NCI-H187 treated with DMSO at 0.1 percent for 48 hours (cell line): Measurements from ENCODE around the gene CCNF.
"Not testable (repeated sequence)": the region's sequence is repeated elsewhere in the genome, so short reads cannot be mapped to it uniquely, and the experiment has no call there.

ENCODE experiments used
- DNase-seq: peaks from one replicate; lab custom pipeline; 2025; lab: John Stamatoyannopoulos, UW

Gene CCNF

GRCh38 chr16:2428051-2428783 lies 1.0 kb upstream of the CCNF start:
- DNase-seq = no peak

DNA sequence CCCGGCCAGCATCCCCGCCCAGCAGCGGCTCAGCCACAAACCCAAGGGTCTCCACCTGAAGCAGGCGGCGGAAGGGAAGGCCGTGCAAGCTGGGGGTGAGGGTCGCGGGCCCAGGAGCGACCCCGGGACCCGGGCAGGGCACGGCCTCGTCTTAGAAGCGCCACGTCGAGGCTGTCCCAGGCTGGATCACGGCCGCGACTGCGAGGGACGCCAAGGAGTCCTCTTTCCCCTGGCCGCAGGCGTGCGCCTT lies 538 bp upstream of the CCNF start:
- no peak for DNase-seq

- DNase-seq = no peak
Observed at GRCh38 chr16:2429771-2430663, 770 bp downstream of the CCNF start.

GRCh38 chr16:2432286-2432685 lies 3.0 kb downstream of the CCNF start:
- no peak for DNase-seq

- no peak for DNase-seq
Observed at GRCh38 chr16:2432801-2433505, 3.7 kb downstream of the CCNF start.

GRCh38 chr16:2435236-2435635 lies 6.0 kb downstream of the CCNF start:
- not testable (repeated sequence) for DNase-seq

GRCh38 chr16:2436110-2436509 lies 6.9 kb downstream of the CCNF start:
- no peak for DNase-seq

GRCh38 chr16:2437032-2437790 lies 8.0 kb downstream of the CCNF start:
- DNase-seq = no peak

DNA sequence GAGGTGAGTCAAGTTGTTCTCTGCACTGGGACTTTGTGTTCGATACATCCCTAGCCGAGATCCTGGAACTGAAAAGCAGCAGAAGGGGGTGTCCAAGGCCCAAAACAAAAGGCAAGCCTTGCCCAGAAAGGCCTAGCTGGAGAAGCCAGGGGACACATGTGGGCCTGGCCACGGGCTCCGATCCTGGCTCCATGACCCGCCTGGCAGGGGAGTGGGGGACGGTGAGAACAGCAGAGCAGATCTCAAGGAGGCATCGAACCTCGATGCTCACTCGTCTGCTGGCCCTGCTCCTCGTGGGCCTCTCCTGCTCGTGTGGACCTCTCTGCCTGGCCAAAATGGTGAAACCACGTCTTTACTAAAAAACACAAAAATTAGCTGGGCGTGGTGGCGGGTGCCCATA lies 8.9 kb downstream of the CCNF start:
- DNase-seq = no peak

GRCh38 chr16:2439598-2439997 lies 10.4 kb downstream of the CCNF start:
- DNase-seq = no peak

- DNase-seq = not testable (repeated sequence)
Observed at GRCh38 chr16:2441143-2441804, 12.0 kb downstream of the CCNF start.

DNA sequence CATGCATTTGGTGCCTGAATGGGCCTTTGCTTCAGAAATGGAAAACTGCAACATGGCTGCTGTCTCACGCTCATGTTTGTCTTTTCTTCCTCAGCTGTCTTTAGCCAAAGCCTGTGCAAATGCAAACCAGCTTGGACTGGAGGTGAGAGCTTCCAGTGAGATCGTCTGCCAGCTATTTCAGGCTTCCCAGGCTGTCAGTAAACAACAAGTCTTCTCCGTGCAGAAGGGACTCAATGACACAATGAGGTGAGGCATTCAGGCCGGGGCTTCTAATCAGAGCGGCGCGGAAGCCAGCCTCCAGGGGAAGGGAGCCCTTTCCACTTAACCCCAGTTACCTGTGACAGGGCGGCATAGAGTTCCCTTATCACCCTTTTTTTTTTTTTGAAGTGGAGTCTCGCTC lies 14.3 kb downstream of the CCNF start:
- DNase-seq = no peak

- no peak for DNase-seq
Observed at GRCh38 chr16:2447920-2448583, 18.8 kb downstream of the CCNF start.

DNA sequence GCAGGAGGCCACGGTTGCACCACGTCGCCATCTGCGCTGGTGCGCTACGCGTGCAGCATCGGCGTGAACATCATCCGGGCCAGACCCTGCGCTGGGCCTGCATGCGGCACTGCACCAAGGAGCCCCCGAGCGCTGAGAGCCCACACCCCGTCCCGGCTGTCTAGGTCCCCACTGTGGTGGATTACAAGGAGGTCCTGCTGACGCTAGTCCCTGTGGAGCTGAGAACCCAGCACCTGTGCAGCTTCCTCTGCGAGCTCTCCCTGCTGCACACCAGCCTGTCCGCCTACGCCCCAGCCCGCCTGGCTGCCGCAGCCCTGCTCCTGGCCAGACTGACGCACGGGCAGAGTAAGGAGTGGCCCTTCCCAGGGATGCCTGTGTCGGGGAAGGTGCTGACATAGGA lies 19.9 kb downstream of the CCNF start:
- no peak for DNase-seq

DNA sequence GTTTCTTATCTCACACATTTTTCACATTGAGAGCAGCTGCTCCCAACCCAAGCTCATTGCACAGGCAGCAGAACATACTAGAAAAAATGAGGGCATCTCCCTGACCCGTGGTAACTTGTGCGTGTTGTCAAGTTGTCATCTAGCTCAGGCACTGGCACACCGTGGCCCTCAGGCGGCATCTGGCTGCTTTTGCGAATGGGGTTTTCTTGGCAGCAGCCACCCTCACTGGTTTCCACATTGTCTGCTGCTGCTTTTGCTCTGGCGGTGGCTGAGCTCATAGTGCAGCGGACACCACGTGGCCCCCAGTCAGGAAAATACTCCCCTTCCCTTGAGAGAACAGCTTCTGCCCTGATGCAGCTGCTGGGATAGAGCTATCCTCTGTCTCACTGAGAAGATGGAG lies 21.3 kb downstream of the CCNF start:
- DNase-seq = no peak

GRCh38 chr16:2450975-2451381 lies 21.7 kb downstream of the CCNF start:
- no peak for DNase-seq

- DNase-seq = no peak
Observed at GRCh38 chr16:2451851-2452320, 22.6 kb downstream of the CCNF start.

GRCh38 chr16:2452650-2453049 lies 23.4 kb downstream of the CCNF start:
- DNase-seq = no peak

DNA sequence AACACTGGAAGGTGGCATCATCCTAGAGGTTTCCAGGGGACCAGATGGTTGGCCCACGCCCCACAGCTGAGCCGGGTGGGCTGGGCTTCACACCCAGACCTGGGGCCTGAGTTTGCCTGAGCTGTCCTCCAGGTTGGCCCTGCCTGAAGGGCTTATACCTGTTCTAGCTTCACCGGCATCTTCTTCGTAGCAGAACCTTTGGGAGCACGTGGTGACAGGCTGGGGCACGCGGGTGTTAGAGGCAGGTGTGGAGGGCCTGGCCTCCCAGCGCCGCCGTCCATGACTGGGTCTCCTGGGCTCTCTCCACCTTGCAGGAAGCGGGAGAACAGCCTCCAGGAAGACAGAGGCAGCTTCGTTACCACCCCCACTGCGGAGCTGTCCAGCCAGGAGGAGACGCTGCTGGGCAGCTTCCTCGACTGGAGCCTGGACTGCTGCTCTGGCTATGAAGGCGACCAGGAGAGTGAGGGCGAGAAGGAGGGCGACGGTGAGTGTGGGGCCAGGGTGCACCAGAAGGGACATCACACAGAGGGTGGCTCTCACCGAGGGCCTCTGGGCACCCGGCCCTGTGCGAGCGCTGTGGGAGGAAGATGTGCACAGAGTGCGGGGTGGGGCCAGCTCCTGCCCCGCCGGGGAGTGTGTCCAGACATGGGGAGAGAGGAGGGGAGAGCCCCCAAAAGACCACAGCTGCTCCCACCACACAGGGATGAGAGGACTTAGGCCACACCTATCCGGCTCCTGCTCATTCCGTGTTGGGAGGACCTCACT lies 26.0 kb downstream of the CCNF start:
- no peak for DNase-seq

- no peak for DNase-seq
Observed at GRCh38 chr16:2456551-2457153, 27.4 kb downstream of the CCNF start.
